IMR-90 (cell line): ENCODE results near the gene SLC4A8. TPM values are rescaled to one million over a fixed set of nuclear protein-coding genes. Genes with fewer than 3 reads are reported as not detected.

Experiments used
- ATAC-seq: fragments of 200-7000 bp; cut with Tn5 transposase; 2 replicates; pipeline ENCODE4 v1.9.1; 2020; ENCODE audit warnings: low read depth, mild to moderate bottlenecking, moderate library complexity
- Bru-seq: library from RNA; stranded (reverse); fragments of 400-500 nt; gene quantifications from one replicate; lab custom pipeline; 2021; lab: Mats Ljungman, UMichigan
- BruChase-seq, 2 experiments: library from RNA; stranded (reverse); fragments of 400-500 nt; gene quantifications; one replicate each; lab custom pipeline; 2021; lab: Mats Ljungman, UMichigan
- BruUV-seq: library from RNA; stranded (reverse); fragments of 400-500 nt; replicated peaks from 2 replicates; lab custom pipeline; 2021; lab: Mats Ljungman, UMichigan
- CTCF ChIA-PET: fragments of 300-600 bp; formaldehyde crosslinking; extraction: SDS; loops from one replicate; lab custom pipeline; 2021; ENCODE audit warnings: antibody characterized with exemption; lab: Yijun Ruan, JAX
- POLR2A ChIA-PET: fragments of 300-600 bp; sonication (Branson Sonifier 250); formaldehyde crosslinking; loops from one replicate; lab custom pipeline; 2022; ENCODE audit warnings: antibody characterized with exemption; ENCODE audit not compliant: unreplicated experiment; lab: Charles Lee
- DNase-seq: peaks from one replicate; pipeline ENCODE4 v3.0.0; 2013
- H2AFZ ChIP-seq: replicated peaks from 2 replicates; pipeline ENCODE3; 2013; ENCODE audit warnings: low read length, mild to moderate bottlenecking; ENCODE audit not compliant: poor library complexity
- H2AK5ac ChIP-seq: 2 replicates; pipeline ENCODE4 v1.6.1; 2013; ENCODE audit warnings: low read depth, low read length, inconsistent platforms
- H2AK9ac ChIP-seq: replicated peaks from 2 replicates; pipeline ENCODE3; 2013; ENCODE audit warnings: mild to moderate bottlenecking, low read depth, low read length, moderate library complexity; ENCODE audit not compliant: poor library complexity
- H2BK120ac ChIP-seq: 2 replicates; pipeline ENCODE4 v1.6.1; 2013; ENCODE audit warnings: low read depth, low read length, inconsistent platforms
- H2BK15ac ChIP-seq: 3 replicates; pipeline ENCODE4 v1.6.1; 2013; ENCODE audit warnings: low read depth, low read length, inconsistent platforms
- H2BK20ac ChIP-seq: 2 replicates; pipeline ENCODE4 v1.6.1; 2013; ENCODE audit warnings: low read depth, mild to moderate bottlenecking, inconsistent platforms, low read length, moderate library complexity
- H2BK5ac ChIP-seq: 2 replicates; pipeline ENCODE4 v1.6.1; 2013; ENCODE audit warnings: mild to moderate bottlenecking, low read depth, low read length, inconsistent platforms; ENCODE audit not compliant: poor library complexity, severe bottlenecking
- H3K14ac ChIP-seq: replicated peaks from 2 replicates; pipeline ENCODE4 v1.6.1; 2013; ENCODE audit warnings: low read depth, low read length, inconsistent platforms
- H3K18ac ChIP-seq: 2 replicates; pipeline ENCODE4 v1.6.1; 2013; ENCODE audit warnings: low read depth, low read length, control low read depth
- H3K23ac ChIP-seq: 2 replicates; pipeline ENCODE4 v1.6.1; 2013; ENCODE audit warnings: low read depth, low read length, inconsistent platforms
- H3K27ac ChIP-seq: 2 replicates; pipeline ENCODE4 v1.5.1; 2013; ENCODE audit warnings: mild to moderate bottlenecking, control low read depth, low read length; ENCODE audit not compliant: insufficient read depth
- H3K27me3 ChIP-seq: 2 replicates; pipeline ENCODE4 v1.6.1; 2013; ENCODE audit warnings: low read length; ENCODE audit not compliant: control insufficient read depth, insufficient read depth
- H3K36me3 ChIP-seq: 2 replicates; pipeline ENCODE4 v1.6.1; 2013; ENCODE audit warnings: low read length, mixed read lengths; ENCODE audit not compliant: control insufficient read depth, insufficient read depth
- H3K4ac ChIP-seq: 2 replicates; pipeline ENCODE4 v1.6.1; 2013; ENCODE audit warnings: low read depth, low read length, inconsistent platforms
- H3K4me1 ChIP-seq: 2 replicates; pipeline ENCODE4 v1.6.1; 2013; ENCODE audit warnings: low read length, mixed read lengths; ENCODE audit not compliant: control insufficient read depth, insufficient read depth
- H3K4me2 ChIP-seq: 2 replicates; pipeline ENCODE4 v1.6.1; 2013; ENCODE audit warnings: low read depth, mild to moderate bottlenecking, control low read depth, low read length, moderate library complexity
- H3K4me3 ChIP-seq: 2 replicates; pipeline ENCODE4 v1.5.1; 2013; ENCODE audit warnings: low read depth, mild to moderate bottlenecking, control low read depth, low read length, moderate library complexity; ENCODE audit not compliant: insufficient read depth
- H3K56ac ChIP-seq: 2 replicates; pipeline ENCODE4 v1.6.1; 2013; ENCODE audit warnings: low read length, inconsistent platforms; ENCODE audit not compliant: insufficient read depth; ENCODE audit errors: extremely low read depth
- H3K79me1 ChIP-seq, 2 experiments: 2 replicates each; pipeline ENCODE4 v1.6.1; 2013; ENCODE audit warnings: low read length in 2 of 2, inconsistent platforms in 1 of 2, low read depth in 1 of 2
- H3K9ac ChIP-seq: 2 replicates; pipeline ENCODE4 v1.6.1; 2013; ENCODE audit warnings: low read depth, low read length, control low read depth
- H3K9me1 ChIP-seq: 2 replicates; pipeline ENCODE4 v1.6.1; 2013; ENCODE audit warnings: low read length, inconsistent platforms; ENCODE audit not compliant: insufficient read depth
- H3K9me3 ChIP-seq: 2 replicates; pipeline ENCODE4 v1.6.1; 2013; ENCODE audit warnings: low read length; ENCODE audit not compliant: control insufficient read depth, insufficient read depth
- H4K20me1 ChIP-seq: 2 replicates; pipeline ENCODE4 v1.6.1; 2013; ENCODE audit warnings: low read length, inconsistent platforms; ENCODE audit not compliant: insufficient read depth
- H4K5ac ChIP-seq: 2 replicates; pipeline ENCODE4 v1.6.1; 2013; ENCODE audit warnings: mild to moderate bottlenecking, low read depth, low read length, control low read depth
- H4K8ac ChIP-seq, 2 experiments: 2 replicates each; pipeline ENCODE4 v1.6.1; 2013; ENCODE audit warnings: low read depth in 2 of 2, low read length in 2 of 2, control low read depth in 1 of 2, inconsistent platforms in 1 of 2
- H4K91ac ChIP-seq: 2 replicates; pipeline ENCODE4 v1.6.1; 2013; ENCODE audit warnings: low read depth, low read length, inconsistent platforms; ENCODE audit not compliant: insufficient read depth
- BHLHE40 ChIP-seq: fragments of 150-350 bp; IDR thresholded peaks from 2 replicates; pipeline ENCODE4 v1.6.1; 2016; ENCODE audit warnings: mild to moderate bottlenecking, low read depth, low read length
- MAFK ChIP-seq: IDR thresholded peaks from 2 replicates; pipeline ENCODE4 v1.6.1; 2012; ENCODE audit warnings: low read depth, low read length, improper control_type of control experiment
- MAZ ChIP-seq: IDR thresholded peaks from 2 replicates; pipeline ENCODE4 v1.6.1; 2012; ENCODE audit warnings: low read depth, mild to moderate bottlenecking, low read length, improper control_type of control experiment, moderate library complexity, borderline replicate concordance
- MXI1 ChIP-seq: IDR thresholded peaks from 2 replicates; pipeline ENCODE4 v1.6.1; 2012; ENCODE audit warnings: low read depth, mild to moderate bottlenecking, low read length, moderate library complexity, borderline replicate concordance
- NFE2L2 ChIP-seq: fragments of 150-350 bp; IDR thresholded peaks from 2 replicates; pipeline ENCODE4 v1.6.1; 2016; ENCODE audit warnings: low read depth, mild to moderate bottlenecking, low read length
- RAD21 ChIP-seq: IDR thresholded peaks from 2 replicates; pipeline ENCODE4 v1.6.1; 2012; ENCODE audit warnings: low read length, improper control_type of control experiment
- SMC3 ChIP-seq: fragments of 150-350 bp; IDR thresholded peaks from 2 replicates; pipeline ENCODE4 v1.6.1; 2016; ENCODE audit warnings: low read depth, mild to moderate bottlenecking, antibody characterized with exemption, low read length, moderate library complexity
- WGBS, 2 experiments: methylation state at CpG; one replicate each; pipeline versions ENCODE4 v1.1.5 to v1.1.7; 2013; ENCODE audit warnings: missing lambda C conversion rate in 2 of 2; ENCODE audit not compliant: insufficient read length in 1 of 2; ENCODE audit errors: extremely low coverage in 2 of 2; 5-methylcytosine and 5-hydroxymethylcytosine counted together
- dilution Hi-C: fragments of 300-500 bp; cut with HindIII; formaldehyde crosslinking; loops from one replicate; pipeline ENCODE4 v1.14.3; 2018; ENCODE audit warnings: low sequenced_read_pairs; ENCODE audit not compliant: unreplicated experiment
- in situ Hi-C: fragments of 300-500 bp; cut with MboI; formaldehyde crosslinking; loops from 3 replicates; pipeline ENCODE4 v1.14.3; 2019; ENCODE audit warnings: low sequenced_read_pairs, inconsistent platforms, mixed read lengths
- intact Hi-C: fragments of 100-400 bp; cut with micrococcal nuclease; formaldehyde crosslinking; loops from 2 replicates; pipeline ENCODE4 v1.10.0; 2022
- long read RNA-seq: library from polyadenylated mRNA; unstranded; transcript quantifications from one replicate; pipeline ENCODE4 v2.0.0, GENCODE V29; 2021; ENCODE audit not compliant: unreplicated experiment
- polyA plus RNA-seq, 3 experiments: library from polyadenylated mRNA; depleted of rRNA; stranded (reverse); fragments of >200 nt; gene quantifications; 2 replicates each; pipeline ENCODE4 v1.2.3, GENCODE V29; 2012; ENCODE audit warnings: low replicate concordance in 1 of 3
- total RNA-seq: library from RNA; depleted of rRNA; stranded (reverse); fragments of >200 nt; gene quantifications from 2 replicates; pipeline ENCODE4 v1.2.3, GENCODE V29; 2012; rRNA removed
- TF ChIP-seq, protein P1 (sequence below): conservative IDR thresholded peaks from 2 replicates; pipeline ENCODE4 v1.5.1; 2012; ENCODE audit warnings: mild to moderate bottlenecking, low read depth, low read length, improper control_type of control experiment

SLC4A8 gene
- 4.4 and 5.2 TPM in 2 replicates for total RNA-seq
- 3.1 and 3.2 TPM in 2 replicates for polyA plus RNA-seq (2012; rRNA removed)
- 1.0 and 3.3 TPM in 2 replicates for polyA plus RNA-seq (2012; cell fraction: cytosol; rRNA removed)
- polyA plus RNA-seq (2012; cell fraction: nucleus; rRNA removed; ENCODE audit: low replicate concordance): 1.7 and 5.6 TPM in 2 replicates
- percentile 44 among the genes with signal in this experiment for Bru-seq, nascent RNA
- BruChase-seq, experiment 1, labeled RNA remaining after a 6-hour chase: percentile 42 among the genes with signal in this experiment
- percentile 46 among the genes with signal in this experiment for BruChase-seq, experiment 2, labeled RNA remaining after a 2-hour chase
- long read RNA-seq, full-length matches to known transcripts: 1 of 6 reads
- long read RNA-seq, partial matches to known transcripts: 2 of 6 reads
- long read RNA-seq, other reads (novel, unspliced or antisense): 3 of 6 reads

GRCh38 chr12:51424662-51425539, at the start of gene SLC4A8:
SLC4A8 (plus strand) TSS chr12:51424831; CDS start chr12:51424988, 157 bp downstream.
- CTCF ChIA-PET: interaction anchor here (0.9 to 1.0 kb wide), 3 partner anchors 13 to 319 kb away, joined by 3 to 7 read pairs (median 4); no protein-coding TSS in a partner anchor
- H3K23ac ChIP-seq: no peak within 1 kb of the TSS
- H3K14ac ChIP-seq: no peak within 1 kb of the TSS; the same call in 1 of the 2 replicates
- no peak within 1 kb of the TSS for H2BK15ac ChIP-seq
- H3K4me1 ChIP-seq: no peaks in the 10 kb centered on the region
- 0% methylated on average over 43 of the region's 73 CpGs; no CpG with 5 or more reads in 1 of the 2 experiments for WGBS, 2 experiments
- H3K18ac ChIP-seq: no peak within 1 kb of the TSS
- no peak within 1 kb of the TSS for H2BK20ac ChIP-seq
- no peak within 1 kb of the TSS for H2BK120ac ChIP-seq
- peak within 1 kb of the TSS in 1 of 2 experiments; percentile 45; a peak in 1 of 4 replicates for H4K8ac ChIP-seq
- in situ Hi-C loops: loop anchor here (5.0 to 10.0 kb wide), 4 partner anchors 102 to 447 kb away; no protein-coding TSS in a partner anchor
- peak; percentile 99 for ATAC-seq
- no peaks in the 10 kb centered on the region for H3K9me1 ChIP-seq
- no peaks in the 10 kb centered on the region for H3K36me3 ChIP-seq
- H3K4me3 ChIP-seq: peak within 1 kb of the TSS; percentile 77
- TF ChIP-seq, protein P1, sequence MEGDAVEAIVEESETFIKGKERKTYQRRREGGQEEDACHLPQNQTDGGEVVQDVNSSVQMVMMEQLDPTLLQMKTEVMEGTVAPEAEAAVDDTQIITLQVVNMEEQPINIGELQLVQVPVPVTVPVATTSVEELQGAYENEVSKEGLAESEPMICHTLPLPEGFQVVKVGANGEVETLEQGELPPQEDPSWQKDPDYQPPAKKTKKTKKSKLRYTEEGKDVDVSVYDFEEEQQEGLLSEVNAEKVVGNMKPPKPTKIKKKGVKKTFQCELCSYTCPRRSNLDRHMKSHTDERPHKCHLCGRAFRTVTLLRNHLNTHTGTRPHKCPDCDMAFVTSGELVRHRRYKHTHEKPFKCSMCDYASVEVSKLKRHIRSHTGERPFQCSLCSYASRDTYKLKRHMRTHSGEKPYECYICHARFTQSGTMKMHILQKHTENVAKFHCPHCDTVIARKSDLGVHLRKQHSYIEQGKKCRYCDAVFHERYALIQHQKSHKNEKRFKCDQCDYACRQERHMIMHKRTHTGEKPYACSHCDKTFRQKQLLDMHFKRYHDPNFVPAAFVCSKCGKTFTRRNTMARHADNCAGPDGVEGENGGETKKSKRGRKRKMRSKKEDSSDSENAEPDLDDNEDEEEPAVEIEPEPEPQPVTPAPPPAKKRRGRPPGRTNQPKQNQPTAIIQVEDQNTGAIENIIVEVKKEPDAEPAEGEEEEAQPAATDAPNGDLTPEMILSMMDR: peak; percentile 86
- no peak for TF ChIP-seq NFE2L2
- peak; percentile 77 for TF ChIP-seq RAD21
- TF ChIP-seq MAFK: no peak
- peak; percentile 90 for TF ChIP-seq SMC3
- no peak for TF ChIP-seq BHLHE40
- TF ChIP-seq MAZ: peak; percentile 90; the same call in 1 of the 2 replicates
- TF ChIP-seq MXI1: peak; percentile 25; the same call in 1 of the 2 replicates
- H3K27me3 ChIP-seq: no peaks in the 10 kb centered on the region
- H3K79me1 ChIP-seq: peaks cover 11 to 12% of the 10 kb centered on the region in 2 experiments; a peak in 2 of 4 replicates
- H4K20me1 ChIP-seq: no peaks in the 10 kb centered on the region
- peak within 1 kb of the TSS; percentile 100 for H2AFZ ChIP-seq
- H4K5ac ChIP-seq: no peak within 1 kb of the TSS
- no peak within 1 kb of the TSS for H3K27ac ChIP-seq
- POLR2A ChIA-PET: no interaction called here
- H3K56ac ChIP-seq: no peak within 1 kb of the TSS
- H3K4ac ChIP-seq: no peak within 1 kb of the TSS; the same call in 1 of the 2 replicates
- DNase-seq: peak; percentile 85
- H2AK9ac ChIP-seq: peak within 1 kb of the TSS; percentile 21
- no peak within 1 kb of the TSS; the same call in 1 of the 2 replicates for H2AK5ac ChIP-seq
- peak within 1 kb of the TSS; percentile 56 for H3K4me2 ChIP-seq
- no peak within 1 kb of the TSS for H3K9ac ChIP-seq
- no peak within 1 kb of the TSS for H2BK5ac ChIP-seq
- no peak within 1 kb of the TSS for H4K91ac ChIP-seq
- no peaks in the 10 kb centered on the region for H3K9me3 ChIP-seq
- intact Hi-C loops: loop anchor here (1.0 to 10.0 kb wide), 4 partner anchors 107 to 390 kb away; partner anchors contain the start of gene SCN8A
- dilution Hi-C loops: no loop called here
- no TSS peak for BruUV-seq
